C4-2B (cell line): ENCODE measurements around the gene GRAMD2B.

Experiments
- CTCF ChIP-seq: fragments of 450-650 bp; conservative IDR thresholded peaks from 2 replicates; pipeline ENCODE4 v1.5.1; 2017; ENCODE audit warnings: mild to moderate bottlenecking
- ZFX ChIP-seq: fragments of 450-650 bp; IDR thresholded peaks from 2 replicates; pipeline ENCODE4 v1.6.1; 2017

DNA sequence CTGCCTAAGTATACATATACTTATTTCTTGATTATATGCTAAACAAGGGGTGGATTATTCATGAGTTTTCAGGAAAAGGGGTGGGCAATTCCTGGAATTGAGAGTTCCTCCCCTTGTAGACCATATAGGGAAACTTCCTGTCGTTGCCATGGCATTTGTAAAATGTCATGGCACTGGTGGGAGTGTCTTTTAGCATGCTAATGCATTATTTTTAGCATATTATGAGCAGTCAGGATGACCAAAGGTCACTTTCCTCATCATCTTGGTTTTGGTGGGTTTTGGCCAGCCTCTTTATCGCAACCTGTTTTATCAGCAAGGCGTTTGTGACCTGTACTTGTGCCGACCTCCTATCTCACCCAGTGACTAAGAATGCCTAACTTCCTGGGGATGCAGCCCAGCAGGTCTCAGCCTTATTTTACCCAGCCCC is 90.9 kb downstream of the GRAMD2B start:
- TF ChIP-seq CTCF (no peak), ZFX (no peak)
